Esophagus muscularis mucosa (tissue), 4 donors: Measurements from ENCODE around the gene LRRC75A. TPM values are rescaled to one million over a fixed set of nuclear protein-coding genes. Genes with fewer than 3 reads are reported as not detected.

Experiments used
- DNase-seq: peaks from one replicate; pipeline ENCODE4 v3.0.0-alpha.2; 2017; ENCODE audit errors: extremely low spot score
- H3K27ac ChIP-seq, 4 donors: fragments of 200-600 bp; sonication (generic); replicated peaks in 1 of 4; 1 replicate in 3 of 4; 2 replicates in 1 of 4; pipeline ENCODE4 v1.5.1; 2016 to 2019; ENCODE audit warnings: mild to moderate bottlenecking in 1 of 4
- H3K27me3 ChIP-seq, 4 donors: fragments of 200-600 bp; sonication (generic); one replicate each; pipeline versions ENCODE4 v1.5.1 to v1.6.0; 2016 to 2019
- H3K36me3 ChIP-seq, 4 donors: fragments of 200-600 bp; sonication (generic); one replicate each; pipeline ENCODE4 v1.5.1; 2016 to 2019
- H3K4me1 ChIP-seq, 4 donors: fragments of 200-600 bp; sonication (generic); one replicate each; pipeline ENCODE4 v1.5.1; 2016 to 2019
- H3K4me3 ChIP-seq, 4 donors: fragments of 200-600 bp; sonication (generic); 1 replicate in 2 of 4; 2 replicates in 2 of 4; pipeline ENCODE4 v1.5.1; 2016 to 2019; ENCODE audit warnings: mild to moderate bottlenecking in 4 of 4, moderate library complexity in 1 of 4
- H3K9me3 ChIP-seq, 4 donors: fragments of 200-600 bp; sonication (generic); 1 replicate in 3 of 4; 2 replicates in 1 of 4; pipeline ENCODE4 v1.5.1; 2016 to 2019
- EP300 ChIP-seq: sonication (generic); formaldehyde crosslinking; IDR thresholded peaks from one replicate; pipeline ENCODE4 v1.6.1; 2017; ENCODE audit warnings: antibody characterized with exemption
- POLR2A ChIP-seq: fragments of 450-650 bp; IDR thresholded peaks from one replicate; pipeline ENCODE4 v1.6.1; 2017; ENCODE audit warnings: antibody characterized with exemption, moderate library complexity, mild to moderate bottlenecking, low read depth
- POLR2AphosphoS5 ChIP-seq, 2 donors: sonication (generic); formaldehyde crosslinking; IDR thresholded peaks; one replicate each; pipeline ENCODE4 v1.6.1; 2017; ENCODE audit warnings: antibody characterized with exemption in 2 of 2
- WGBS: methylation state at CpG from one replicate; pipeline ENCODE4 v1.1.5; 2018; 5-methylcytosine and 5-hydroxymethylcytosine counted together
- intact Hi-C: fragments of 100-400 bp; cut with DNase I; formaldehyde crosslinking; loops from one replicate; pipeline ENCODE4 v1.15.1; 2023
- total RNA-seq, 4 donors: library from RNA; depleted of rRNA; stranded (reverse); fragments of >200 nt; gene quantifications; one replicate each; pipeline versions ENCODE4 v1.1.0 to v1.2.1, GENCODE V29; 2016
- TF ChIP-seq, protein P1 (sequence below), 3 experiments: fragments of 200-600 bp in 2 of 3; fragments of 450-650 bp in 1 of 3; sonication (generic) in 2 of 3; IDR thresholded peaks; one replicate each; pipeline ENCODE4 v1.5.1; 2017 to 2019; ENCODE audit warnings: antibody characterized with exemption in 3 of 3, mild to moderate bottlenecking in 2 of 3, moderate library complexity in 1 of 3

LRRC75A gene
- total RNA-seq, 4 donors from 2014 or later: 0.83 to 3.5 (median 2.0) TPM

DNA sequence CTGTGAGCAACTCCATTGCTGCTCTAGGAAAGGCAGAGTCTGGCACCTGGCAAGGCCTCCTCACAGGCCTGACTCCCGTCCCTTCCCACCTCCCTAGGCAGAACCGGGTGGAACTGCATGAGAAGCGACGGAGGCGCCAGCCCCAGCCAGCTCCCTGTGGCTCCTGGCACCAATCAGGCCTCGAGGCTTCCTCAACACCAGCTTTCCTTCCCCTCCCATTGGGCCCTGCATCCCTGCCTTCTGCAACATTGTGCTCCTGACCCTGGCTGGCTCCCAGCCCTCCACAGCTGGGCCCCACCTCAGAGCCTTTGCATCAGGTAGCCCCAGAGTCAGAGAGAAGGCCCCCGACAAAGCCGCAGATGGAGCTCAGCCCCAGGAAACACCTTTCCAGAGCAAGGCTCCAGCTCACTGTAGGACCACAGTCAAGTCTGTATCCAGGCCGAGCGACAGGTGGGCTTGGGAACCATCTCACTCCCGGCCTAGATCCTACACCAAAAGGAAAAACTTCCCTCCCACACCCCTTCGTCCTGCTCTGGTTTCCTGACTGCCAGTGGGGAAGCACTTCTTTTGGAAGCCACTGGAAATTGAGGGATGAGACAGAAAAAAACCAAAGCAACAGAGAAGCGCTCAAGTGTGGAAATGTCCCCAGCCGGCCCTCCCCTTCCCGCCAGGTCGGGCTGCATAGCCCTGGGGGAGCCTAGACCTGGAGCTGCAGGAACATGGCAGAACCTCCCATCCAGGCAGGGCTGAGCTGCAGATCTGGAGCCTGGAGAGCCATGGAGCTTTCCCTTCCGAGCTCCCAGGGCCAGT is 31.0 kb downstream of the LRRC75A start:
- intact Hi-C loops: no loop called here
- H3K36me3 ChIP-seq: peaks cover 0 to 5% (median 4%) of the 10 kb centered on the region in 4 donors
- no peak overlapping the region for H3K27ac ChIP-seq

DNA sequence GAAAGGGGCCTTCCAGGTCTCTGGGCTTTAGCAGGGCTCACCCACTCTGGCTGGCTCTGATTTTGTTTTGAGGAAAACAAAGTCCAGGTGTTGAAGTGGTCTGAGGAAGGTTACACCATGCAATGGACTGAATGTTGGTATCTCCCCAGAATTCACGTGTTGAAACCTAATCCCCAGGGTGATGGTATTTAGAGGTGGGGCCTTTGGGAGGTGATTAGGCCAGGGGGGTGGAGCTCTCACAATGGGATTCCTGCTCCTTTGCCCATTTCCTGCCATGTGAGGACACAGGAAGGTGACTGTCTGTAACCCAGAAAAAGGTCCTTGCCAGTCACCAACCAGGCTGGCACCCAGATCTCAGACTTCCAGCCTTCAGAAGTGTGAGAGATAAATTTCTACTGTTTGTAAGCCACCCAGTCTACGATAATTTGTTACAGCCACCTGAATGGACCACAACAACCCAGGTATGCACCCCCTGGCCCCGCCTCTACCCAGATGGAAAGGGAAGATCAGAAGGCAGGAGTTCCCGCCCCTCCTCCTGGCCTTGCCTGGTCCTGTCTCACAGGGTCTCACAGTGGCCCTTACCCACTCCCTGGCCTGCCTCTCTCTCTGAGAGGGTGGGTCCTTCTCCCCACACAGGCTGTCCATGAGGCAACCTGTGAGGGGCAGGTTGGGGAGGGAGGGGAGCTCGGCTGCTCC is 32.0 kb downstream of the LRRC75A start:
- Histone ChIP-seq H3K27ac (no peak overlapping the region), H3K36me3 (peaks cover 0 to 5% (median 4%) of the 10 kb centered on the region in 4 donors), H3K27me3 (no peaks in the 10 kb centered on the region), H3K4me3 (no peak overlapping the region), H3K4me1 (peaks cover 9 to 21% (median 15%) of the 10 kb centered on the region in 4 donors), H3K9me3 (no peaks in the 10 kb centered on the region)
- WGBS: 84% methylated on average over 4 of the region's 5 CpGs
- TF ChIP-seq POLR2A (no peak), EP300 (no peak), POLR2AphosphoS5 (IDR thresholded peaks at IDR 0.05) (no peak)
- TF ChIP-seq, protein P1, sequence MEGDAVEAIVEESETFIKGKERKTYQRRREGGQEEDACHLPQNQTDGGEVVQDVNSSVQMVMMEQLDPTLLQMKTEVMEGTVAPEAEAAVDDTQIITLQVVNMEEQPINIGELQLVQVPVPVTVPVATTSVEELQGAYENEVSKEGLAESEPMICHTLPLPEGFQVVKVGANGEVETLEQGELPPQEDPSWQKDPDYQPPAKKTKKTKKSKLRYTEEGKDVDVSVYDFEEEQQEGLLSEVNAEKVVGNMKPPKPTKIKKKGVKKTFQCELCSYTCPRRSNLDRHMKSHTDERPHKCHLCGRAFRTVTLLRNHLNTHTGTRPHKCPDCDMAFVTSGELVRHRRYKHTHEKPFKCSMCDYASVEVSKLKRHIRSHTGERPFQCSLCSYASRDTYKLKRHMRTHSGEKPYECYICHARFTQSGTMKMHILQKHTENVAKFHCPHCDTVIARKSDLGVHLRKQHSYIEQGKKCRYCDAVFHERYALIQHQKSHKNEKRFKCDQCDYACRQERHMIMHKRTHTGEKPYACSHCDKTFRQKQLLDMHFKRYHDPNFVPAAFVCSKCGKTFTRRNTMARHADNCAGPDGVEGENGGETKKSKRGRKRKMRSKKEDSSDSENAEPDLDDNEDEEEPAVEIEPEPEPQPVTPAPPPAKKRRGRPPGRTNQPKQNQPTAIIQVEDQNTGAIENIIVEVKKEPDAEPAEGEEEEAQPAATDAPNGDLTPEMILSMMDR (IDR thresholded peaks at IDR 0.05): no peak
- no peak for DNase-seq
- intact Hi-C loops: no loop called here

More for the DNA sequence above, 31.0 kb downstream of the LRRC75A start:
- H3K27me3 ChIP-seq: no peaks in the 10 kb centered on the region
- TF ChIP-seq EP300: no peak
- TF ChIP-seq POLR2AphosphoS5 (IDR thresholded peaks at IDR 0.05): no peak
- TF ChIP-seq POLR2A: no peak
- TF ChIP-seq, protein P1 (IDR thresholded peaks at IDR 0.05): no peak
- H3K4me1 ChIP-seq: peaks cover 14 to 27% (median 23%) of the 10 kb centered on the region in 4 donors
- DNase-seq: no peak
- 93% methylated on average over 14 of the region's 17 CpGs for WGBS
- no peak overlapping the region for H3K4me3 ChIP-seq
- H3K9me3 ChIP-seq: no peaks in the 10 kb centered on the region

DNA sequence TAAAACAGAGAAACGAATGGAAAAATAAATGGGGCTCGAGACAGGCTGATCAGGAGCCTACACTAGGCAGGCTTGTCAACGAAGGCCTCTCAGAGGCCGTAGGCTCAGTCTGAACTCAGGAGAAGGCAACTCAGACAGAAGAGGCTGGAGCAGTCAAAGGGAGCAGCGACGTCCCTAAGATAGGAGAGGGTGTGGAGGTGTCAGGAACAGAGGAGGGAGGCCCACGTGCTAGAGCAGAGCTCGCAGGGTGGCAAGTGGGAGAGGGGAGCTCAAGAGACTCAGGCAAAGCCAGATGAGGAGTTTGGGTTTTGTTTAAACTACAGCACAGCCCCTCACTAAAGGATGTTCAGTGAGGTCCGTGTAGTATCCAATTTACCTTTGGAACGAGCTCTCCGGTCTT is 32.7 kb downstream of the LRRC75A start:
- DNase-seq: no peak
- TF ChIP-seq POLR2A (no peak), POLR2AphosphoS5 (IDR thresholded peaks at IDR 0.05) (no peak), EP300 (no peak)
- TF ChIP-seq, protein P1 (IDR thresholded peaks at IDR 0.05): no peak
- intact Hi-C loops: no loop called here
- WGBS: 76% methylated on average over 11 of the region's 11 CpGs
- Histone ChIP-seq H3K27me3 (no peaks in the 10 kb centered on the region), H3K4me3 (no peak overlapping the region), H3K4me1 (peaks cover 8 to 17% (median 11%) of the 10 kb centered on the region in 4 donors), H3K9me3 (no peaks in the 10 kb centered on the region), H3K36me3 (peaks cover 0 to 5% (median 4%) of the 10 kb centered on the region in 4 donors), H3K27ac (no peak overlapping the region)

DNA sequence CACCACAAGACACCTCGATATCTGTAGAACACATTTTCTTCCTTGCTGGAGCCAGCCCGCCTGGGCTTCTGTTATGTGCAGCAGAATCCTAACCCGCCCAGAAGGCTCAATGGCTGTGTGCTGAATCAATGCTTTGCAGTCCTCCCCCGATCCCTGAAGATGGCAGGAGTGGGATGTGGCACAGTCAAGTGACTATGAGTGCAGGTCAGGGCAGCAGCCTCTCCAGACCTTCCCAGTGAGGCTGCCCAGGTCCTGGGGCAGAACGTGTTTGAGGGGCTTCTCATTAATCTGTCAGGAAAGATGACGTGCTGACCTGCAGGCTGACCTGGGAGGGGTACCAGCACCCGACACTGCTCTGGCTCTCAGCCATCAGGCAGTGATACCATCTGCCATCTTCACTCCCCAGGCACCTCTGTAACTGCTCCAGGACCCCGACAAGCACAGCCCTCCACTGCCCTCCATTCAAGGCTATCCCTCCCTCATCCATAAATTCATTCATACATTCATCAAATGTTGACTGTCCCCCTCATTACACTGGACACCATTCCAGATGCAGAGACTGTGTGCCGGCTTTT is 35.2 kb downstream of the LRRC75A start:
- intact Hi-C loops: no loop called here

More for the DNA sequence above, 35.2 kb downstream of the LRRC75A start:
- 89% methylated on average over 9 of the region's 9 CpGs for WGBS
- no peak overlapping the region for H3K27ac ChIP-seq
- H3K27me3 ChIP-seq: no peaks in the 10 kb centered on the region
- H3K9me3 ChIP-seq: no peaks in the 10 kb centered on the region
- DNase-seq: no peak
- TF ChIP-seq POLR2A (no peak), EP300 (no peak), POLR2AphosphoS5 (IDR thresholded peaks at IDR 0.05) (no peak)
- TF ChIP-seq, protein P1 (IDR thresholded peaks at IDR 0.05): no peak
- peaks cover 4 to 10% (median 8%) of the 10 kb centered on the region in 4 donors for H3K4me1 ChIP-seq
- no peak overlapping the region for H3K4me3 ChIP-seq
- peaks cover 0 to 5% (median 4%) of the 10 kb centered on the region in 4 donors for H3K36me3 ChIP-seq
